HG02623 (cell line): Measurements from ENCODE around the gene EFCAB14.
"Not testable (repeated sequence)": the region's sequence is repeated elsewhere in the genome, so short reads cannot be mapped to it uniquely, and the experiment has no call there.

ENCODE experiments used
- ATAC-seq: cut with Tn5 transposase; IDR thresholded peaks from one replicate; pipeline ENCODE4 v1.9.1; 2021; ENCODE audit warnings: moderate library complexity; ENCODE audit not compliant: unreplicated experiment

EFCAB14 gene

DNA sequence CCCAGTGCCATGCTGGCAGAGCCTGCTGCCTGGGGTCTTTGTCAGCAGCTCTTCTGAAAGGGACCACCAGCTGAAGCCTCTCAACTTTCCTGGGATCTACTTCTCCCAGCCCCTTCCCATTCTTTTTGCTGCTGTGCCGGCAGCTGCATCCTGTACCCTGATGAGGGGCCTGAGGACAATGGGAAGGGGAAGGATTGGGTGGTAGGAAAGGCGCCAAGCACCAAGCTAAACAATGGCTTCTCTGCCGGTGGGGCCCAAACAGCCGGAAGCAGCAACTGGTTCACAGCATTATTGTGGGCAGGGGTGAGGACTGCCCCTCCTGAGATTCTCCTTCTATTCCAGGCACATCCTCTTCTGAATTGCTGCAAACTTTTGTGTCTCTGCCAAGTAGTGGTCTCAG is 5.0 kb upstream of the EFCAB14 start:
- ATAC-seq, result no peak

DNA sequence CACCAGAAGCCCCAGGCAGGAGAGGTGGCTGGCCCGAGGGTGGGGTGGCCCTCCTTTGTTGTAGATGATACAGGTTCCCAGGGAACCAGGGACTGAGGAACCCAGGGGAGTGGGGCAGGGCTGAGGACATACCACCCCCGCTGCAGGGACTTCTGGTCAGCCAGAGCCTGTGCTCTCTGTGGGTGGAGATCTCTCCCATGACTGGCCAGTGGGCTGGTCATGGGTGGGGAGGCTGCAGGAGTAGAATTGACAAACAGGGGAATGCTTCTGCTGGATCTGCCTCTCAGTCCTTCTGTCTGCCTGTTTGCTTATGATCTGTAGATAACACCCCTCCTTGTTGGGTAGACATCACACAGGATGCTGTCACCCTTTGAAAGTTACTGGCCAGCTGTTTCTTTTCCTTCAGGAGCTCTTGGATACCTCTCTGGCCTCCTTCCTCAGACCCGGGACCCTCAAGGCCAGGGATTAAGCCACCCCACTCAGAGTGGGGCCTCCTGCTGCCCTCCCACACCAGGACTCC is 2.8 kb upstream of the EFCAB14 start:
- ATAC-seq, result no peak

DNA sequence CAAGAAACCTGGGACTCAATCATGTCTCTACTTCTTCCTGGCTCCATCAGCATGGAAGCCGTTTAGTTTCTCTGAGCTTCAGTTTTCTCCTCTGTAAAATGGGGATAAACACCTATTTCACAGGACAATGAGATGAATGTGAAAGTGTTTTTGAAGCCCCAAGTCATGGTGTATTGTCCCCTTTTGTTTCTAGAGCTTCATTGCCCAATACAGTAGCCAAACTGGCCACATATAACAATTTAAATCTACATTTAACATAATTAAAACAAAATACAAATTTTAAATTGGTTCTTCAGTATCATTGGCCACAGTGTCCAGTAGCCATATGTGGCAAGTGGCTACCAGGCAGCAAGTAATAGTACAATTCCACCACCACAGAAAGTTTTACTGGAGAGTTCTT is 2.3 kb upstream of the EFCAB14 start:
- no peak for ATAC-seq

DNA sequence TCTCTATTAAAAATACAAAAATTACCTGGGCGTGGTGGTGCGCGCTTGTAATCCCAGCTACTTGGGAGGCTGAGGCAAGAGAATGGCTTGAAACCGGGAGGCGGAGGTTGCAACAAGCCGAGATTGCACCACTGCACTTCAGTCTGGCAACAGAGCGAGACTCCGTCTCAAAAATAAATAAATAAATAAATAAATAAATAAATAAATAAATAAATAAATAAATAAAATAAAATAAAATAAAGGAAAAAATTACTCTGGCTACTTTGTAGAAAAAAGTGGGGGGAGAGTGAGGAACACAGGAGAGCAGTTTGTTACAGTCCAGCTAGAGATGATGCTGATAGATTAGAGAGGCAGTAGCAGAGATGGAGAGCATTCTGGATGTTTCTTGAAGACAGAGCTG is 1.4 kb upstream of the EFCAB14 start:
- ATAC-seq, result not testable (repeated sequence)

DNA sequence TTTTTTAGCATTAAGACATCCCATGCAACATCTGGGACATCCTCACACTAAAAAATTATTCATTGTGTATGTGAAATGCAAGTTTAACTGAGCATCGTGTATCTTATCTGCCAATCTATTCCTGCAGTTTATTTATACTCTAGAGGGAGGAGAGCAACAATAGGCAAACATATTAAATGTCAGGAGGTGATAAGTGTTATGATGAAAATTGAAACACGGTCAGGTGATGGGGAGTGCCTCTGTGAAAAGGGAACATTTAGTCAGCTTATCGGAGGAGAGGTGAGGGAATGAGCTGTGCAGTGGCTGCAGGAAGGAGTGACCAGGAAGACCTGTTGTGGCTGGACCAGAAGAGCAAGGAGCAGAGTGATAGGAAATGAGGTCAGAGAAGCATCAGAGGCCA is 775 bp upstream of the EFCAB14 start:
- ATAC-seq, result no peak

DNA sequence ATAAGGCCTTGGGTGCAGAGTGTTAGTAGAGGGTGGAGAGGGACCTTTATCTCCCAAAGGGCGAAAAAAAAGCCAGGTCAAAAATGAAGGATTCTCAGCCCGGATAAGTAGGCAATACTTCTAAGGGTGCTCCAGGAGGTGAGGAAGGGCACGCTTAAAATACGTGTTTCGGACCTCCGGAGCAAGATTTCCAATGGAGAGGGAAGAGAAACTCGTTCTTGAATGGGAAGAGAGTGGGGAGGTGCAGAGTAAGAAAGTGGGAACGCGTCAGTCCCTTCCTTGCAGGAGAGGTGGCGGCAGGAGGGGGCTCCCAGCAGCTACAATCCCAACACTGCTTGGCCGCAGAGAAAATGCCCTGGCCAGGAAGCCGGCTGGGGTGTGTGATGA is 581 bp downstream of the EFCAB14 start:
- ATAC-seq, result no peak

DNA sequence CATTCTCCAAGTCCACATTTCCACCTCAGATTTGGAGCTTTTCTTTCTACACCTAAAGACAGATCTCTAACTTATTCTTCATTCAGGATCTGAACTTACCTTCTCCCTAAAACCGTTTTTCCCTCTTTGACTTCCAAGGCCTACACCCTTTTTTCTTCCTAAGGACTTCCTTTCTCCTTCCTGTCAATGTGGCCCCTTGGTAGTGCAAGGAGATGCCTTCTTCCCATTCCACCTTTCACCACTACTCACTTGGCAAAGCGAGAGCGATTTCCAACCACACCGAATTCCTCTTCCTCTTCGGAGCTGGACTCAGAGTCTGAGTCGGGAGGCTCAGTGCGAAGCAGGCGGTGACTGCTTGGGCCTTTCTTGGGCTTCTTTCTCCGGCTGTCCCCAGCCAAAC is 1.3 kb downstream of the EFCAB14 start:
- no peak for ATAC-seq

DNA sequence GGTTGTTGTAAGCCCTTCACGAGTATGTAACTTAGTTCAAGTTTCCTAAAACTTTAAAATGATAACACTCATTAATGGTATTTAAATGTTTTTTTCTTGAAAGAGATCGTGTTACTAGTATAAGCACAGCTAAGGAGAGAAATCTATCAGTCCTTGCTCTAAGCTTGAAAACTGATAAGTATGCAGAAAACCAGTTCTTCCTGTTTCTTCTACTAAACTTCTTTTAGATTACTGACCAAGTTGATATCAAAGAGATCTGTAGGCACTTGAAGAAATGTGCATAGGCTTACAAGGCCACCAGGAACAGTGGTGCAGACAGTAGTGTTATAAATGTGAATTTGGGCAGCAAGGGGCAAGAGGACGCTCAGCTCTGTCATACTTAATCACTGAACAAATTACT is 3.9 kb downstream of the EFCAB14 start:
- no peak for ATAC-seq

DNA sequence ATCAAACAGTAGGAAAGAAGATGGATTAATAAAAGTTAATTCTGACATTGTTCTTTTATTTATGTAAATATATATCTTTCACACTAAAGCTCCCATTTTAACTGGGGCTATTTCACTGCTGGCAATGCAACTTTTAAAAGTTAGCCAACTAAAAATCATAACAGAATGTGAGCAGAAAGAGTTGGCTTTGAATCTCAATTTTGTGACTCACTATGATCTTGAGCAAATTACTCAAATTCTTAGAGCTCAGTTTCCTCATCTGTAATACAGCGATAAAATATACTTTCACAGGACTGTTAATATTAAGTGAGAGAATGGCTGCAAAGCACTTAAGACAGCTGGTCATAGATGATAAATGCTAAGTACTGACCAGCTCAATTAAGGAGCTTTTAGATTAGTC is 10.8 kb downstream of the EFCAB14 start:
- no peak for ATAC-seq

DNA sequence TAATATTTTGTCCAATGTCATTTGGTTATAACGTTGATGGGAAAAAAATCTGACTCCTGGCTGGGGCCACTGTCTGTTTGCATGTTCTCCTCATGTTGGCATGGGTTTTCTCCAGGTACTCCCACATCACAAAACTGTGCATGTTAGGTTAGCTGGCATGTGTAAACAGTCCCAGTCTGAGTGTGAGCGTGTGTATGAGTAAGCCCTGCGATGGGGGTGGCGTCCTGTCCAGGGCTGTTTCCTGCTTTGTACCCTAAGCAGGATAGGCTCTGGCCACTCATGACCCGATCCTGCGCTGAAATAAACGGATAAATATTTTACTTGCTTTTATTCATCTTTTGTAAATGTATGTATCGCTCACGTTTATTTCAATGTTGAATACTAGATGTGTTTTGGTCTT is 13.5 kb downstream of the EFCAB14 start:
- ATAC-seq, result no peak

DNA sequence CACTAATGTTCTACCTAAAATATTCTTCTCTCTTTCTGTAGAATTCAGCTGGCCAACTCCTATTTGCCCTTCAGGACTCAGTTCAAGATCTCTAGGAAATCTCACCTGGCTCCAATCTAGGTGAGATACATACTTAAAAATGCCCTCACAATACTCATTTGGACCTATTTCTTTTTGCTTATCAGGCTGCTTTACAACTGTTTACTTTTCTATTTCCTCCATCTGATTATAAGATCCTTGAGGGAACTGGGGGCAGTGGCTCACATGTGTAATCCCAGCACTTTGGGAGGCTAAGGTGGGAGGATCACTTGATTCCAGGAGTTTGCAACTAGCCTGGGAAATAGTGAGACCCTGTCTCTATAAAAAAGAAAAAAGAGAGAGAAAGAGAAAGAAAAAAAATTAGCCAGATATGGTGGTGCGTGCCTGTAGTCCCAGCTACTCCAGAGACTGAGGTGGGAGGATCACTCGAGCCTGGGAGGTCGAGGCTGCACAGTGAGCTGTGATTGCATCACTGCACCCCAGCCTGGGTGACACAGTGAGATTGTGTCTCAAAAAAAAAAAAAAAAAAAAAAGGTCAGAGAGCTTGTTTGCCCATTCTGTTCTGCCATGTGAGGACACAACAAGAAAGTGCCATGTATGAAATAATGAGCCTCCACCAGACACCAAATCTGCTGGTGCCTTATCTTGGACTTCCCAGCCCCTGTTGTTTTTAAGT is 14.8 kb downstream of the EFCAB14 start:
- ATAC-seq, result no peak

DNA sequence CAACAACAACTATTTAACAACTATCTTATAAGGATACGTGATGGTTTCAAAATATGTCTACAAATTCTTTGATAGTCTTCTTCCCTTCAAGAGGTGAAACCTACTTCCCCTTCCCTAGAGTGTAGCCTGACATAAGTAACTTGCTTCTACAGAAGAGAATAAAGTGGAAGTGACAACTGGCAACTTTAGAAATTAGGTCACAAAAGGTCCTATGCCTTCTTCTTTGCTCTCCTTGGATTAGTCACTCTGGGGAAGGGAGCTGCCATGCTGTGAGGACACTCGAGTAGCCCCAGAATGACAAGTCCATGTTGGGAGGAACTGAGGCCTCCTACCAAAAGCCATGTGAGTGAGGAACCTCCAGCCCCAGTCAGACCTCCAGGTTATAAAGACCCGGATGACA is 19.2 kb downstream of the EFCAB14 start:
- no peak for ATAC-seq

DNA sequence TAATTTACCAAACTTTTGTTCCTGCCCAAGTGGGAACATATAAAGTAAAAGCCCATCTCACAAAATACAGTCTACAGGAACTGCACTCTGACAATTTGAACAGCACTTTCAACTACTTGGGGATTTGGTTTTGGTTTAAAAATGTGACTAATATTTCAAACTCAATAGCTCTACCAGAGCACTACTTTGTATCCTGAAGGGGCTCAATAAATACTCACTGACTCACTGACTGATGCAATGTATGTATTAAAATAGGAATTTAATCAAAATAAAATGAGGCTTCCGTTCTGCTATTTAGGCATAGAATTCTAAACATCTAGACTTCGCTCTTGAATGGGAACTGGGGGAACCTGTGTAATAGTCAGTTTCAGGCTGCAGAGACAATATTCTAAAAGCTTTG is 21.9 kb downstream of the EFCAB14 start:
- no peak for ATAC-seq

DNA sequence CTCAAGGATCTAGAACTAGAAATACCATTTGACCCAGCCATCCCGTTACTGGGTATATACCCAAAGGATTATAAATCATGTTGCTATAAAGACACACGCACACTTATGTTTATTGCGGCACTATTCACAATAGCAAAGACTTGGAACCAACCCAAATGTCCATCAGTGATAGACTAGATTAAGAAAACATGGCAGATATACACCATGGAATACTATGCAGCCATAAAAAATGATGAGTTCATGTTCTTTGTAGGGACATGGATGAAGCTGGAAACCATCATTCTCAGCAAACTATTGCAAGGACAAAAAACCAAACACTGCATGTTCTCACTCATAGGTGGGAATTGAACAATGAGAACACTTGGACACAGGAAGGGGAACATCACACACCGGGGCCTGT is 24.2 kb downstream of the EFCAB14 start:
- not testable (repeated sequence) for ATAC-seq

DNA sequence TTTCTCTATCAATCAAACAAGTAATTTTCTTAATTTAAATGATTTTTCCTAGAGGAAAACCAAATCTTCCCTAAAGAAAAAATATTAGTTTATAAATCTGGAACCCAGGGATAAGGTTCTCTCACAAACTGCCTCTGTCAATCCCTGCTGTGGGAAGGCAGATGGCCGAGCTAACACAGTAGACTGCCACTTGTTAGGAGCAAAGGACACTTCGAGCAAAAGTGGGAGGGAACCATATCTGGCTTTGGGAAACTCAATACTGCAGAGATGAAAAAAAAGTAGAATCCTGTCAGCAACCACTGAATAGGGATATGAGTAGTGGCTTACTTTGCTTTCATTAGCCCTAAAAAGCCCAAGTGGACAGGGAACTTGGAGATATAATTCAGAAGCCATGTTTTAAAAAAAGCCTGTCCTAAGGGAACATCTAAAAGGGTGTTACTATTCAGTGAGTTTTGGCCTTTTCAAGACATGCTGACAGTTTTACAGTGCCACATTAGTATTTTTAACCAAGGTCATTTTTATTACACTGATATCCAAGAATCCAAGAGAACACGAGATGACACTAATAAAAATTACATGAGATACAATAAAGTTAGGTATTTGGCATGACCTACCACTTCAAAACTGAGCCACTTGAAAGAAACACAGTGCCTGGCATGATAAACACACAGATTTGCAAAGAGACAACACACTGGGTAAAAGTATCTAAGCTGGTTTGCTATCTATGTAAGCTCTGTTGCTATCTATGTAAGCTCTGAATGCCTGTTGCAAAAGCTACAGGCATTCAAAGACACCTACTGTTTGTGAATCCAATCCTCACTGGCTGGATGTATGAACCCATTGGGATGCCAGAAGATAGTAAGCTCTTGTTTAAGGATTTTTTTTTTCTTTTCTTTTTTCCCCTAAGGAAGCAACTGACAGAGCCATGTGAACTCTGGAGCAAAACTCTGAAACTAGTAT is 25.8 kb downstream of the EFCAB14 start:
- ATAC-seq, result no peak

DNA sequence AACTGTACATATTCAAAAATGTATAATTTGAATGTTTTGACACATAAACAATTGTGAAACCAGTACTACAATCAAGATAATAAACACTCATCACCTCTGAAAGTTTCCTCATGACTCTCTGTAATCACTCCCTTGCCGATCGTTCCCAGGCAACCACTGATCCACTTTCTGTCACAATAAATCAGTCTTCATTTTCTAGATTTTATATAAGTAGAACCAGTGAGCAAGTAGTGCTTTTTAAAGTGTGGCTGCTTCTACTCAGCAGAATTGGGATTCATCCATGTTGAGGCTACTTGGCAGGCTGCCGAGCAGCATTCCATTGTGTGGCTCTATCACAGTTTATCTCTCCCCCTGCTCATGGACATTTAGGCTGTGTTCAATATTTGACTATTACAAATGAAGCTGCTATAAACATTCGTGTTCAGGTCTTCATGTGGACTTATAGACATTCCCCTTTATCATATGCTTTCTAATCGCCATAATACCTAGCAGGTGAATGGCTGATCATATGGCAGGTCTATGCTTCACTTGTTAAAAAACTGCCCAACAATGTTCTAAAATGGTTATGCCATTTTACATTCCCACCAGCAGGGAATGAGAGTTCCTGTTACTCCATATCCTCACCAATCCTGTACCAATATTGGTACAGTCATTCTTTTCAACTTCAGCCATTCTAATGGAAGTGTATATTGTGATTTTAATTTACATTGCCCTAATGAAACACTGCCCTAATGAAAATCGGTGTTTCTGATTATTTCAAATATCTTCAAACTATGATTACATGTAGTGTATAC is 26.7 kb downstream of the EFCAB14 start:
- no peak for ATAC-seq

DNA sequence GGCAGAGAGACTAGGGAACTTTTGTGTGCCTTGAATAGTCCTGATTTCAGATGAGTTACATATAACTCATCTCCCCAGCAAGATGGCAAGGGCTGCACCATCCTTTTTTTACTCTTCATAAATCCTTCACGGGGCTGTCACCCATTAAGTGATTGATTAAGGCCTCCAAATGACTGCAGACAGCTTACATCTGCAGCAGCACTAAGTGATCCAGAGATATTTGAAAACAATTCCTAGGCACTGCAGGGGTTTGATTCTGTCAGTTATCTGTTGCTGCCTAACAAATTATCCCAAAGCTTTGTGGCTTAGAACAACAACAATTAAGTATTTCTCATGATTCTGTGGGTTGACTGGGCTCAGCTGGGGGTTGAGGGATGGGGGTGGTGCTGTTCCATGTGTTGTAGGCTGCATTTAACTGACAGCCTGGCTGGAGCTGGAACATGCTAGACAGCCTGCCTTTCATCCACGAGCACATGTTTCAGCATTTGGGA is 27.9 kb downstream of the EFCAB14 start:
- no peak for ATAC-seq

DNA sequence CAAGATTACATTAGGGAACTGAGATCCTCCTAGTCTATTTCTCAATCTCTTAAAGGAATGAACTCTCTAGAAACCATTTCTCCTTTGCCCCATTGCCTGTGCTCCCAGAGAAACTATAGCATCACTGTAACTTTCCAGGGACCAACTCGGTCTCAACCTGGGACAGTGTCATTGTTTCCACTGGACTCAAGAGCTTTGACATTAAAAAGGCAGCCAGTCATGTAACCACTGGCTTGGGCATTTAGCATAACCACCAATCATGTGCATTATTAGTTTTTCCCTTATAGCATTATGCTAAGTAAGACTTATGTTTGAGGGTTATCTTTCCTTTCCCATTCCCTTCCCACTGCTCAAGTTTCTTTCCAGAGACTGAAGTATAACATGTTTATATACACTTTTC is 29.0 kb downstream of the EFCAB14 start:
- ATAC-seq, result no peak

DNA sequence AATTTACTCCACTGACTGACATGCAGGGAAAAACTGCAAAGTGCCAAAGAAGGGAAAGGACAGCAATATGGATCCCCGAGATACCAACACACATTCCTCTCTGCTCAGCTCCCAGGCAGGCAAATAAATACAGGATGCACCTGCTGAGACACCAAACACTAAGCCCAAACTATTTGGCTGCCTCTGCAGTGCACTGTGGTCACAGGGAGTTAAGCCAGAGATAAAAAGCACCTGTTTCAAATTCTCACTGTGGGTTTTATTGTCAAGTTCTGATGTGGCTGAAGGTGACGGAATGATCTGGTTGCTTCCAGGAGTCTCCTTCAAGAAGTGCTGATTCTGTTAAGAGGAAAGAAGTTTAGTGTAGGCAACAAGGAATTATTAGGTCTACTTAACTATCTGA is 29.6 kb downstream of the EFCAB14 start:
- no peak for ATAC-seq

DNA sequence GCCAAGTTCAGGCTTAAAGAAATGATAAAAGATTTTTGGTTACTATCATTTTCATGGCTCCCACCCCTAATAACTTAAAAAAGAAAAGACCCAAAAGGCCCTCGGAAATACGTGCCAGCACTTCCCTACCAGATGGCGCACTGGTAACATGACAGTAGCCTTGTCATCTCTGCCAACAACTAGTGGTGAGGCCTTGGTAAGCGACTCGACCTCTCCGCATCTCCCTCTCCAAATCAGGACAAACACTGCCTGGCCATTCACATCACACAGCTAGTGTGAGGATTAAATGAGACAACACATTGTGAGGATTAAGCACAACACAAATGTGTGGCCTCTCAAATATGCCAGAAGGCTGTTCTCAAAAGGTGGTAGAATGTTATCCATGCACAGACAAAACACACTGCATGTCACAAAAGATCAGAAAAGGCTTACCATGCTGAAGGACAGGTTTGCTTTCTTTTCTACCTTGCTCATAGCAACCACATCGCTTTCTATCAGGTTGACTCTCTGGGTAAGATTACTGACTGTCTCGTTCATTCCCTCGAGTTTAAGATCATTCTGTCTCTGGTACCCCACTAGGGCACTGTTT is 30.9 kb downstream of the EFCAB14 start:
- no peak for ATAC-seq
